K562 (cell line): ENCODE results near the gene ARMC9. TPM values are rescaled to one million over a fixed set of nuclear protein-coding genes. Genes with fewer than 3 reads are reported as not detected.

Experiments used
- ATAC-seq: fragments of 200-7000 bp; cut with Tn5 transposase; 3 replicates; pipeline ENCODE4 v1.9.1; 2020; ENCODE audit warnings: moderate library complexity
- BruUV-seq: library from RNA; stranded (reverse); fragments of 400-500 nt; replicated peaks from 2 replicates; lab custom pipeline; 2021; lab: Mats Ljungman, UMichigan
- CTCF ChIA-PET: fragments of 300-600 bp; formaldehyde crosslinking; extraction: SDS; loops from one replicate; lab custom pipeline; 2021; ENCODE audit warnings: low intra/inter-chr PET ratio; lab: Yijun Ruan, JAX
- POLR2A ChIA-PET: fragments of 300-600, 350-650 bp; sonication (Branson Sonifier 250); formaldehyde crosslinking; extraction: SDS; loops from one replicate; lab custom pipeline; 2021; ENCODE audit warnings: antibody characterized with exemption, inconsistent platforms; lab: Yijun Ruan, JAX
- DNase-seq, 4 experiments: peaks; one replicate each; pipeline versions ENCODE4 v3.0.0 to v3.0.0-alpha.2; 2011 to 2018; ENCODE audit warnings: low spot score in 3 of 4, mixed read lengths in 3 of 4; ENCODE audit errors: extremely low read depth in 1 of 4
- FAIRE-seq: peaks from 2 replicates; lab custom pipeline; 2011; peaks lifted over from hg19 to GRCh38; lab: Jason Lieb, UNC
- H2AFZ ChIP-seq: 2 replicates; pipeline ENCODE4 v1.6.0; 2011; ENCODE audit warnings: low read depth, low read length, control low read depth, inconsistent platforms
- H3K27ac ChIP-seq: fragments of 200-600 bp; 3 replicates; pipeline ENCODE4 v1.8.0; 2011; ENCODE audit warnings: low read depth, mild to moderate bottlenecking, control low read depth, inconsistent platforms, low read length, moderate library complexity, mixed read lengths; ENCODE audit errors: extremely low read depth
- H3K27me3 ChIP-seq, 2 experiments: fragments of 300-600 bp in 1 of 2; 2 replicates in 1 of 2; 3 replicates in 1 of 2; pipeline versions ENCODE4 v1.6.0 to v1.8.0; 2011; ENCODE audit warnings: inconsistent platforms in 2 of 2, low read length in 2 of 2, mild to moderate bottlenecking in 1 of 2, mixed read lengths in 1 of 2, moderate library complexity in 1 of 2; ENCODE audit not compliant: control insufficient read depth in 2 of 2, insufficient read depth in 2 of 2
- H3K36me3 ChIP-seq: fragments of 300-600 bp; 3 replicates; pipeline ENCODE4 v1.8.0; 2011; ENCODE audit warnings: mild to moderate bottlenecking, low read length, inconsistent platforms; ENCODE audit not compliant: control insufficient read depth, insufficient read depth
- H3K4me1 ChIP-seq, 2 experiments: fragments of 200-600 bp in 1 of 2; replicated peaks in 1 of 2; 2 replicates in 1 of 2; 3 replicates in 1 of 2; pipeline versions ENCODE4 v1.5.1 to v1.8.0; 2011; ENCODE audit warnings: inconsistent platforms in 2 of 2, low read length in 2 of 2, mild to moderate bottlenecking in 1 of 2, mixed read lengths in 1 of 2, moderate library complexity in 1 of 2; ENCODE audit not compliant: control insufficient read depth in 2 of 2, insufficient read depth in 2 of 2
- H3K4me2 ChIP-seq: 2 replicates; pipeline ENCODE4 v1.6.1; 2011; ENCODE audit warnings: low read length, control low read depth, inconsistent platforms, mixed read lengths; ENCODE audit not compliant: insufficient read depth
- H3K4me3 ChIP-seq: fragments of 200-600 bp; sonication (generic), shearing (Covaris generic); 2 replicates; pipeline ENCODE4 v1.5.1; 2016; ENCODE audit warnings: control low read depth, inconsistent platforms
- H3K79me2 ChIP-seq: fragments of 200-600 bp; 3 replicates; pipeline ENCODE4 v1.8.0; 2011; ENCODE audit warnings: low read length, inconsistent platforms; ENCODE audit not compliant: control insufficient read depth, insufficient read depth
- H3K9ac ChIP-seq, 2 experiments: 2 replicates each; pipeline versions ENCODE4 v1.6.0 to v1.6.1; 2011; ENCODE audit warnings: low read depth in 2 of 2, low read length in 2 of 2, control low read depth in 1 of 2, inconsistent platforms in 1 of 2, mild to moderate bottlenecking in 1 of 2, mixed read lengths in 1 of 2; ENCODE audit not compliant: insufficient read depth in 1 of 2
- H3K9me1 ChIP-seq: one replicate; pipeline ENCODE4 v1.6.0; 2011; ENCODE audit warnings: inconsistent platforms, mild to moderate bottlenecking, low read length, moderate library complexity; ENCODE audit not compliant: control insufficient read depth, insufficient read depth
- H3K9me3 ChIP-seq: replicated peaks from 2 replicates; pipeline ENCODE4 v1.5.1; 2011; ENCODE audit warnings: low read depth, low read length, inconsistent platforms; ENCODE audit not compliant: control insufficient read depth, insufficient read depth
- H4K20me1 ChIP-seq: replicated peaks from 2 replicates; pipeline ENCODE4 v1.6.1; 2011; ENCODE audit warnings: low read length, inconsistent platforms, mixed read lengths; ENCODE audit not compliant: control insufficient read depth, insufficient read depth
- EWSR1 ChIP-seq: fragments of 450-650 bp; IDR thresholded peaks from 2 replicates; pipeline ENCODE4 v1.6.1; 2018; ENCODE audit warnings: borderline replicate concordance, mild to moderate bottlenecking, low read depth, moderate library complexity; ENCODE audit not compliant: partially characterized antibody
- NCOA4 ChIP-seq: fragments of 450-650 bp; IDR thresholded peaks from 2 replicates; pipeline ENCODE4 v1.6.1; 2018; ENCODE audit warnings: mild to moderate bottlenecking; ENCODE audit not compliant: partially characterized antibody
- RREB1 ChIP-seq: fragments of 250-450 bp; sonication (Bioruptor Pico); IDR thresholded peaks from 2 replicates; pipeline ENCODE4 v1.4.0; 2020
- TAF1 ChIP-seq: IDR thresholded peaks from 2 replicates; pipeline ENCODE4 v1.6.1; 2011; ENCODE audit warnings: mild to moderate bottlenecking, low read length, moderate library complexity; ENCODE audit not compliant: insufficient read depth, control insufficient read depth, severe bottlenecking; ENCODE audit errors: extremely low read depth
- ZNF197 ChIP-seq: fragments of 200-800 bp; sonication (Bioruptor generic); IDR thresholded peaks from 2 replicates; pipeline ENCODE4 v1.6.1; 2016; ENCODE audit warnings: low read depth, missing genetic modification characterization, missing compliant biosample characterization
- WGBS: fragments of 100-300 bp; shearing (Covaris generic); methylation state at CpG from one replicate; pipeline ENCODE4 v1.1.6; 2016; ENCODE audit warnings: low coverage, mixed read lengths; ENCODE audit not compliant: insufficient coverage; ENCODE audit errors: missing lambda C conversion rate; 5-methylcytosine and 5-hydroxymethylcytosine counted together
- in situ Hi-C: fragments of 300-500 bp; cut with MboI; formaldehyde crosslinking; loops from 4 replicates; pipeline ENCODE4 v1.15.0; 2018; ENCODE audit warnings: inconsistent platforms, mixed read lengths
- intact Hi-C: fragments of 100-400 bp; cut with micrococcal nuclease; formaldehyde crosslinking; loops from 2 replicates; pipeline ENCODE4 v1.14.2; 2022
- polyA plus RNA-seq, 8 experiments: library from polyadenylated mRNA; depleted of rRNA in 4 of 8; stranded (reverse) in 5 of 8; unstranded in 3 of 8; fragments of >200 nt; fragmentation: Nextera tagmentation in 2 of 8; fragmentation: Illumina TruSeq in 1 of 8; extraction: Ambion mirVana in 2 of 8; extraction: Trizol in 1 of 8; gene quantifications; 2 replicates each; pipeline versions ENCODE4 v1.2.1 to v1.2.3, GENCODE V29; 2011 to 2014; ENCODE audit warnings: inconsistent platforms in 1 of 8, missing spikeins in 1 of 8
- total RNA-seq, 7 experiments: library from RNA; depleted of rRNA in 6 of 7; stranded (reverse); fragments of >200 nt in 6 of 7; fragmentation: Illumina TruSeq in 2 of 7; extraction: Trizol in 2 of 7; gene quantifications; 2 replicates each; pipeline versions ENCODE4 v1.2.1 to v1.2.3, GENCODE V29; 2011 to 2021; ENCODE audit warnings: low replicate concordance in 1 of 7
- TF ChIP-seq, protein P1 (sequence below): fragments of 450-650 bp; conservative IDR thresholded peaks from 2 replicates; pipeline ENCODE4 v1.6.1; 2016; ENCODE audit warnings: missing genetic modification characterization, low read depth, mild to moderate bottlenecking, control low read depth, missing compliant biosample characterization
- TF ChIP-seq, protein P2 (sequence below): fragments of 250-450 bp; sonication (Bioruptor Pico); IDR thresholded peaks from 2 replicates; pipeline ENCODE4 v1.8.0; 2022; ENCODE audit warnings: inconsistent platforms, mild to moderate bottlenecking, moderate library complexity, borderline replicate concordance

The ARMC9 gene
- total and polyA plus RNA-seq, 9 of the 15 experiments (the other 6 are each of a cell fraction or from before 2014, with no cell fraction given), result 0.36 to 2.3 (median 1.1) TPM

DNA sequence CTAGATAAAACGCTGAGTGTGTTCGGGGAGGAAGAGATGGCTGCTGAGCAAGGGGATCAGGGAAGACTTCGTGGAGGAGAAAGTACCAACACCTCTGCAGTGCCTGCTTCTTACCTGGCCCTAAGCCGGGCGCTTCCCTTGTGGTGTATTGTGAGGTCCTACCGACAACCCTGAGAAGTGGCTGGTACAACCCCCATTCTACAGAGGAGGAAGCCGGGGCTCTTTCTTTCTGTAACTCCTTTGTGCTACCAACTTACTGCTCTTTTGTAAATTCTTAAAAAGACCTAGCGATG, 96.9 kb downstream of the ARMC9 start:
- 12% methylated on average over 8 of the region's 8 CpGs for WGBS
- Histone ChIP-seq H3K36me3 (no peaks in the 10 kb centered on the region), H3K9ac (no peak overlapping the region), H4K20me1 (no peaks in the 10 kb centered on the region), H3K9me1 (no peaks in the 10 kb centered on the region), H2AFZ (no peak overlapping the region), H3K79me2 (no peaks in the 10 kb centered on the region), H3K9me3 (no peaks in the 10 kb centered on the region), H3K4me1 (peaks cover 0 to 3% of the 10 kb centered on the region in 2 experiments; a peak in 3 of 5 replicates), H3K4me3 (no peak overlapping the region), H3K27ac (no peak overlapping the region), H3K4me2 (no peak overlapping the region), H3K27me3 (peaks cover 11 to 34% of the 10 kb centered on the region in 2 experiments; a peak in 3 of 5 replicates)
- BruUV-seq, result no TSS peak
- ChIA-PET POLR2A (interaction anchor here (0.6 kb wide), 1 partner anchor 37 kb away, joined by 4 read pairs; no protein-coding TSS in a partner anchor), CTCF (no interaction called here)
- FAIRE-seq, result no peak
- in situ Hi-C loops, result no loop called here
- ATAC-seq, result no peak
- no peak for DNase-seq
- intact Hi-C loops, result loop anchor here (10.0 kb wide), 1 partner anchor 109 kb away; no protein-coding TSS in a partner anchor
- TF ChIP-seq ZNF197 (CRISPR knock-in tag), result no peak
- no peak for TF ChIP-seq EWSR1
- TF ChIP-seq, protein P1, sequence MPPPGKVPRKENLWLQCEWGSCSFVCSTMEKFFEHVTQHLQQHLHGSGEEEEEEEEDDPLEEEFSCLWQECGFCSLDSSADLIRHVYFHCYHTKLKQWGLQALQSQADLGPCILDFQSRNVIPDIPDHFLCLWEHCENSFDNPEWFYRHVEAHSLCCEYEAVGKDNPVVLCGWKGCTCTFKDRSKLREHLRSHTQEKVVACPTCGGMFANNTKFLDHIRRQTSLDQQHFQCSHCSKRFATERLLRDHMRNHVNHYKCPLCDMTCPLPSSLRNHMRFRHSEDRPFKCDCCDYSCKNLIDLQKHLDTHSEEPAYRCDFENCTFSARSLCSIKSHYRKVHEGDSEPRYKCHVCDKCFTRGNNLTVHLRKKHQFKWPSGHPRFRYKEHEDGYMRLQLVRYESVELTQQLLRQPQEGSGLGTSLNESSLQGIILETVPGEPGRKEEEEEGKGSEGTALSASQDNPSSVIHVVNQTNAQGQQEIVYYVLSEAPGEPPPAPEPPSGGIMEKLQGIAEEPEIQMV (tag), result no peak
- TF ChIP-seq, protein P2, sequence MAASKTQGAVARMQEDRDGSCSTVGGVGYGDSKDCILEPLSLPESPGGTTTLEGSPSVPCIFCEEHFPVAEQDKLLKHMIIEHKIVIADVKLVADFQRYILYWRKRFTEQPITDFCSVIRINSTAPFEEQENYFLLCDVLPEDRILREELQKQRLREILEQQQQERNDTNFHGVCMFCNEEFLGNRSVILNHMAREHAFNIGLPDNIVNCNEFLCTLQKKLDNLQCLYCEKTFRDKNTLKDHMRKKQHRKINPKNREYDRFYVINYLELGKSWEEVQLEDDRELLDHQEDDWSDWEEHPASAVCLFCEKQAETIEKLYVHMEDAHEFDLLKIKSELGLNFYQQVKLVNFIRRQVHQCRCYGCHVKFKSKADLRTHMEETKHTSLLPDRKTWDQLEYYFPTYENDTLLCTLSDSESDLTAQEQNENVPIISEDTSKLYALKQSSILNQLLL (CRISPR knock-in tag), result no peak
- TF ChIP-seq RREB1 (CRISPR knock-in tag), result no peak
- TF ChIP-seq TAF1, result no peak
- TF ChIP-seq NCOA4, result no peak
